HL-60 (cell line): Measurements from ENCODE around the gene ZNF322.

Source experiments
- GABPA ChIP-seq: IDR thresholded peaks from 2 replicates; pipeline ENCODE4 v1.6.1; 2012; ENCODE audit warnings: low read depth
- POLR2AphosphoS5 ChIP-seq: IDR thresholded peaks from 2 replicates; pipeline ENCODE4 v1.6.1; 2012; ENCODE audit warnings: low read depth
- SPI1 ChIP-seq: IDR thresholded peaks from 2 replicates; pipeline ENCODE4 v1.6.1; 2012; ENCODE audit warnings: low read depth, mild to moderate bottlenecking, borderline replicate concordance
- TF ChIP-seq, protein P1 (sequence below): IDR thresholded peaks from one replicate; pipeline ENCODE4 v1.5.1; 2011; ENCODE audit warnings: low read length, control low read depth, inconsistent platforms; ENCODE audit not compliant: insufficient read depth
- TF ChIP-seq, protein P2 (sequence below): IDR thresholded peaks from 2 replicates; pipeline ENCODE4 v1.6.1; 2012; ENCODE audit warnings: low read depth; ENCODE audit not compliant: insufficient replicate concordance

DNA sequence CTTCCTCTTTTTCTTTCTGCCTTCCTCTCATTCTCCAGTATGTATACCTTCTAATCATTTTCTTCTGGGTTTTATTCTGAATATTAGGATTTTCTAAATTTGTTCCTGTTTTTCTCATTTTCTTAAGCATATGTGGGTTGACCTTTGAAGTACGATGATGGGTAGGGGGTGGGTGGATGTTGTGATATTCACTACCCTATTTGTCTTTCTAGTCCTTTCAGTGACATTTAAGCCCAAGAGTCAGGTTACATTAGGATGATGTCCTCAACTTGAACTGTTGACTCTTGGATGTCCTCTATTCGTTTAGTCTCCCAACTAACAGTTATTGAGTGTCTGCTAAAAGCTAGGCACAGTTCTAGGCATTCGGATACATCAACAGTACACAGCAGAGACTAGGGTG, 55.5 kb downstream of the ZNF322 start:
- TF ChIP-seq, protein P1, sequence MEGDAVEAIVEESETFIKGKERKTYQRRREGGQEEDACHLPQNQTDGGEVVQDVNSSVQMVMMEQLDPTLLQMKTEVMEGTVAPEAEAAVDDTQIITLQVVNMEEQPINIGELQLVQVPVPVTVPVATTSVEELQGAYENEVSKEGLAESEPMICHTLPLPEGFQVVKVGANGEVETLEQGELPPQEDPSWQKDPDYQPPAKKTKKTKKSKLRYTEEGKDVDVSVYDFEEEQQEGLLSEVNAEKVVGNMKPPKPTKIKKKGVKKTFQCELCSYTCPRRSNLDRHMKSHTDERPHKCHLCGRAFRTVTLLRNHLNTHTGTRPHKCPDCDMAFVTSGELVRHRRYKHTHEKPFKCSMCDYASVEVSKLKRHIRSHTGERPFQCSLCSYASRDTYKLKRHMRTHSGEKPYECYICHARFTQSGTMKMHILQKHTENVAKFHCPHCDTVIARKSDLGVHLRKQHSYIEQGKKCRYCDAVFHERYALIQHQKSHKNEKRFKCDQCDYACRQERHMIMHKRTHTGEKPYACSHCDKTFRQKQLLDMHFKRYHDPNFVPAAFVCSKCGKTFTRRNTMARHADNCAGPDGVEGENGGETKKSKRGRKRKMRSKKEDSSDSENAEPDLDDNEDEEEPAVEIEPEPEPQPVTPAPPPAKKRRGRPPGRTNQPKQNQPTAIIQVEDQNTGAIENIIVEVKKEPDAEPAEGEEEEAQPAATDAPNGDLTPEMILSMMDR: no peak
- TF ChIP-seq GABPA (no peak), POLR2AphosphoS5 (no peak), SPI1 (peak; percentile 12; the same call in 1 of the 2 replicates)
- TF ChIP-seq, protein P2, sequence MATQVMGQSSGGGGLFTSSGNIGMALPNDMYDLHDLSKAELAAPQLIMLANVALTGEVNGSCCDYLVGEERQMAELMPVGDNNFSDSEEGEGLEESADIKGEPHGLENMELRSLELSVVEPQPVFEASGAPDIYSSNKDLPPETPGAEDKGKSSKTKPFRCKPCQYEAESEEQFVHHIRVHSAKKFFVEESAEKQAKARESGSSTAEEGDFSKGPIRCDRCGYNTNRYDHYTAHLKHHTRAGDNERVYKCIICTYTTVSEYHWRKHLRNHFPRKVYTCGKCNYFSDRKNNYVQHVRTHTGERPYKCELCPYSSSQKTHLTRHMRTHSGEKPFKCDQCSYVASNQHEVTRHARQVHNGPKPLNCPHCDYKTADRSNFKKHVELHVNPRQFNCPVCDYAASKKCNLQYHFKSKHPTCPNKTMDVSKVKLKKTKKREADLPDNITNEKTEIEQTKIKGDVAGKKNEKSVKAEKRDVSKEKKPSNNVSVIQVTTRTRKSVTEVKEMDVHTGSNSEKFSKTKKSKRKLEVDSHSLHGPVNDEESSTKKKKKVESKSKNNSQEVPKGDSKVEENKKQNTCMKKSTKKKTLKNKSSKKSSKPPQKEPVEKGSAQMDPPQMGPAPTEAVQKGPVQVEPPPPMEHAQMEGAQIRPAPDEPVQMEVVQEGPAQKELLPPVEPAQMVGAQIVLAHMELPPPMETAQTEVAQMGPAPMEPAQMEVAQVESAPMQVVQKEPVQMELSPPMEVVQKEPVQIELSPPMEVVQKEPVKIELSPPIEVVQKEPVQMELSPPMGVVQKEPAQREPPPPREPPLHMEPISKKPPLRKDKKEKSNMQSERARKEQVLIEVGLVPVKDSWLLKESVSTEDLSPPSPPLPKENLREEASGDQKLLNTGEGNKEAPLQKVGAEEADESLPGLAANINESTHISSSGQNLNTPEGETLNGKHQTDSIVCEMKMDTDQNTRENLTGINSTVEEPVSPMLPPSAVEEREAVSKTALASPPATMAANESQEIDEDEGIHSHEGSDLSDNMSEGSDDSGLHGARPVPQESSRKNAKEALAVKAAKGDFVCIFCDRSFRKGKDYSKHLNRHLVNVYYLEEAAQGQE: no peak
